GM08714 (cell line): ENCODE measurements around the gene TMC3.

Experiments
- H3K4me3 ChIP-seq: fragments of 200-500 bp; sonication (Bioruptor generic); 2 replicates; pipeline ENCODE4 v1.5.1; 2014; ENCODE audit warnings: mild to moderate bottlenecking, low read length, inconsistent platforms
- ZNF274 ChIP-seq: IDR thresholded peaks from 2 replicates; pipeline ENCODE4 v1.6.1; 2012; ENCODE audit warnings: mild to moderate bottlenecking, low read depth, low read length

The TMC3 gene

GRCh38 chr15:81398456-81398855 lies 24.4 kb upstream of the TMC3 start:
- no peak overlapping the region for H3K4me3 ChIP-seq
- TF ChIP-seq ZNF274 = no peak

- H3K4me3 ChIP-seq = no peak overlapping the region
- no peak for TF ChIP-seq ZNF274
Observed at GRCh38 chr15:81394603-81395002, 20.6 kb upstream of the TMC3 start.

DNA sequence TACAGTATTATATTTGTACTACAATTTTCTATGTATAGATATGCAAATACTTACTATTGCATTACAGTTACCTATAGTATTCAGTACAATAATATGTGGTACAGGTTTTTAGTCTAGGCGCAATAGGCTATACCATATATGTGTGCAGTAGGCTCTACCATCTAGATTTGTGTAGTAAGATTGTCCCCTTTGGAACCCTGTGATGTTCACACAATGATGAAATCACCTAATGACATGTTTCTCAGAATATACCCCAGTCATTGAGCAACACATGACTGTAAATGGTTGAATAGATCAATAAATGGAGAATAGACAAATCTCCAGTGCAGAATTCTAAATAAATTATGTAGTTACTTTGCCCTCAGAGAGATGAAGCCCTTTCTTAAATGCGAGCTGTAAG lies 17.6 kb upstream of the TMC3 start:
- no peak overlapping the region for H3K4me3 ChIP-seq
- TF ChIP-seq ZNF274 = no peak

GRCh38 chr15:81388436-81388770 lies 14.4 kb upstream of the TMC3 start:
- TF ChIP-seq ZNF274 = no peak
- no peak overlapping the region for H3K4me3 ChIP-seq

GRCh38 chr15:81387621-81388435 lies 13.8 kb upstream of the TMC3 start:
- no peak for TF ChIP-seq ZNF274
- no peak overlapping the region for H3K4me3 ChIP-seq

DNA sequence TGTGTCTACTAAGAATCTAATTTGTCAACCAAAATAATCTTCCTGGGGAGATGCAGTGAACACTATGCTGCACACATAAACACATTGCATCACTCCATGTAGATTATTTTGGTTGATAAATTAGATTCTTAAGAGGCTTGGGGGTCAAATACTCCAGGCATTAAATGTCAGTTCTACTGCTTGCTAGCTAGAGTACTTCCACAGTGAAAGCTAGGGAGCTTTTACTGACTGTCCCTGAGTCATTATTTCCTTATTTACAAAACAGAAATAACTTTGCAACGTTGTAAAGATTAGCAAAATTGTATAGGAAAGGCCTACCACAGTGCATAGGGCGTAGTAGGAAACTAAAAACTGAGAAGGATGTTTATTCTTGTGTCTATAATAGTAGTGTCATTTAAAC lies 12.9 kb upstream of the TMC3 start:
- TF ChIP-seq ZNF274 = no peak
- H3K4me3 ChIP-seq = no peak overlapping the region

GRCh38 chr15:81385721-81386076 lies 11.7 kb upstream of the TMC3 start:
- H3K4me3 ChIP-seq = no peak overlapping the region
- no peak for TF ChIP-seq ZNF274

DNA sequence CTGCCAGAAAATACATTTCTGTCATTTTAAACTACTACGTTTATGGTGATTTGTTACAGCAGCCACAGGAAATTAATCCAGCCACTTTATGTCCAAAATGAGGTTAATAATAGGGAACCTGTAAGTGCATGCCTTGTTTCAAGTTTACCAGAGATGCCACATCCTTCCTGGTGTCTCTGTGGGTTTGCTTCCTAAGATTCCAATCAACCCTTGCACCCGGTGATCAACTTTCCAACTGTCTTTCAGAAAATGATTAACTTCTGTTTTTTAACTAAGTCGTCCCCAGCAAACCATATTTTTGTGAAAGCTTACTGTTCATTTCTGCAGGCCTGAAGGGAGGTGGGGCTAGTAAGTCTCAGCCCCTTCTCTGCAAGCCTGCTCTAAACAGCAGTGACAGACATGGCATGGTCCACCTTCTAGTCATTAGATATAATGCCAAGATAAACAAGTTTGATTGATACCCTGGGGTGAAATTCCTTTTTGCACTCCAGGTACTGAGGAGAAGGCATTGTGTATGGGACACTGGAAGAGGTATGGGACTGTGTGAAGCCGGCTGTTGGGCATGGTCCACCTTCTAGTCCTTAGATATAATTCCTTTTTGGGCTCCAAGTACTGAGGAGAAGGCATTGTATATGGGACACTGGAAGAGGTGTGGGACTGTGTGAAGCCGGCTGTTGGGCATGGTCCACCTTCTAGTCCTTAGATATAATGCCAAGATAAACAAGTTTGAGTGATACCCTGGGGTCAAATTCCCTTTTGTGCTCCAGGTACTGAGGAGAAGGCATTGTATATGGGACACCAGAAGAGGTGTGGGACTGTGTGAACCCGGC lies 11.1 kb upstream of the TMC3 start:
- no peak for TF ChIP-seq ZNF274
- no peak overlapping the region for H3K4me3 ChIP-seq

DNA sequence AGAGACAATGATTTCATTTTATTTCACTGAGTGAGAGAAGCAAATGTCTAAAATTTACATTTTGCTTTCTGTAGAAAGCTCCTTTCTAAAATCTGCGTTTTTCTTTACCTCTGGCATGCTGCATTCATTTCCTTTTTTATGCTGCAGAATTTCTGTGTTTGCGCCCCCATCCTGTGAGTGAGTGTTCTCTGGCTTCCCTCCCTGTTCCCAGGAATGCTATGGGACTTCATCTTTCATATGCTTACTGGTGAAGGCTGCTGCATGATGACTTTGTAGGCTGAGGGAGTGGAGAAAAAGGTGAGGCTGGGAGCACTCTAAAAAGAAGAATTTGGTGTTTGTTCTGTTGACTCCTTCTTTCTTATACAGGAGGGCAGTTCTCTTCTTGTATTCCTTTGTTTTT lies 7.7 kb upstream of the TMC3 start:
- no peak overlapping the region for H3K4me3 ChIP-seq
- no peak for TF ChIP-seq ZNF274

GRCh38 chr15:81380668-81381067 lies 6.7 kb upstream of the TMC3 start:
- no peak overlapping the region for H3K4me3 ChIP-seq
- TF ChIP-seq ZNF274 = no peak

DNA sequence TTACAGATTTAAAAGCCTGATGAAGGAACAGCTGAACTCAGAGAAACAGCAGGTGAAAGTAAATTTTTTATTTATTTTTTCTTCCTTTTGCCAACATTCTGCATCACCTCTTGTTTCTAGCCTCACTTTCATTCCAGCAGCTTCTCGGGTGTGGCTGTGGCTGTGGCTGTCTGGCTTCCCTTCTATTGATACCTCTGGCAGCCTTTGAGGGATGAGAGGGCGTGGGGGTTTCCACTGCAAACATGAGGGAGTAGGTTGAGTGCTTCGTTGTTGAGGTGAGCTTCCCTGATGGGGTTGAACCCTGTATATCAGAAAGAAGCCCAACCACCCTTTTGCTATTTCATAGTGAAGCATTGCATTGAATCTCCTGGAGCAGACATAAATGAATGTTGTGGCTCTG lies 6.2 kb upstream of the TMC3 start:
- TF ChIP-seq ZNF274 = no peak
- no peak overlapping the region for H3K4me3 ChIP-seq

- H3K4me3 ChIP-seq = no peak overlapping the region
- no peak for TF ChIP-seq ZNF274
Observed at GRCh38 chr15:81379269-81379668, 5.3 kb upstream of the TMC3 start.

DNA sequence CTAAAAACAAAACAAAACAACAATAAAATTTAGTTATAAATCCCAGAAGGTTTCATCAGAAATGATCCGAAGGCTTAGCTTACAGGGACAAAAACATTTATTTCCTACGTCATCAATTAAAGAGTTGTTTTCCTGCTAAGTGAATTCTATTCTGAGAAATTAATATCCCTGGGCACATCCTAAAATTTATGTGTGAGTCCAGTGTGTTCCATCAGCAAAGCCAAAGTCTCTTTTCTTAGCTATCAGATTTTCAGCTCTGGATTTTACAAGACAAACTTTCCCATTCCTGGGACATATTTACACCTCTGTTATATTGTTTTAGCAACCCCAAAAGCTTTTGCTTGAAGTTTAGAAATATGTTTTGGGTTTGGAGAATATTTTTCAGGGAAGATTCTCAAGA lies 4.4 kb upstream of the TMC3 start:
- TF ChIP-seq ZNF274 = no peak
- H3K4me3 ChIP-seq = no peak overlapping the region

- TF ChIP-seq ZNF274 = no peak
- no peak overlapping the region for H3K4me3 ChIP-seq
Observed at GRCh38 chr15:81377871-81378270, 3.9 kb upstream of the TMC3 start.

DNA sequence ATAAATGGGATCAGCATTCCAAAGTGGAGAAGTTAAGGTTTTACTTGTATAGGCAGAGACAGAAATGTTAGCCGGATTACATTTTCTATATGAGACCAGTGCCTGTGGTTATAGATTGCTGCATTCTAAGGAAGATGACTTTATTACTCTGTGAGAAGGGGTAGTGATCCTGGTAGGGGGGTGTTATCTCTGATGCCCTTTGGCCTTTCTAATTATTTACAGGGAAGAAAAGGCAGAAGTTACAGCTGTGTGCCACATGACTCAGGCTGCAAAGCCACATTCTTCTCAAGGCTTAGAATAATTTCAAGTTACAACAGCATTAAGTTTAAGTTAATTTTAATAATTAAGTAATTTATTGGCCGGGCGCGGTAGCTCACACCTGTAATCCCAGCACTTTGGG lies 2.2 kb upstream of the TMC3 start:
- no peak for TF ChIP-seq ZNF274
- H3K4me3 ChIP-seq = no peak overlapping the region
